ENCODE data around the gene CDHR3.

GRCh38 chr7:105943486-105943885 is 19.6 kb upstream of the CDHR3 start:
- TF ChIP-seq, protein P1, sequence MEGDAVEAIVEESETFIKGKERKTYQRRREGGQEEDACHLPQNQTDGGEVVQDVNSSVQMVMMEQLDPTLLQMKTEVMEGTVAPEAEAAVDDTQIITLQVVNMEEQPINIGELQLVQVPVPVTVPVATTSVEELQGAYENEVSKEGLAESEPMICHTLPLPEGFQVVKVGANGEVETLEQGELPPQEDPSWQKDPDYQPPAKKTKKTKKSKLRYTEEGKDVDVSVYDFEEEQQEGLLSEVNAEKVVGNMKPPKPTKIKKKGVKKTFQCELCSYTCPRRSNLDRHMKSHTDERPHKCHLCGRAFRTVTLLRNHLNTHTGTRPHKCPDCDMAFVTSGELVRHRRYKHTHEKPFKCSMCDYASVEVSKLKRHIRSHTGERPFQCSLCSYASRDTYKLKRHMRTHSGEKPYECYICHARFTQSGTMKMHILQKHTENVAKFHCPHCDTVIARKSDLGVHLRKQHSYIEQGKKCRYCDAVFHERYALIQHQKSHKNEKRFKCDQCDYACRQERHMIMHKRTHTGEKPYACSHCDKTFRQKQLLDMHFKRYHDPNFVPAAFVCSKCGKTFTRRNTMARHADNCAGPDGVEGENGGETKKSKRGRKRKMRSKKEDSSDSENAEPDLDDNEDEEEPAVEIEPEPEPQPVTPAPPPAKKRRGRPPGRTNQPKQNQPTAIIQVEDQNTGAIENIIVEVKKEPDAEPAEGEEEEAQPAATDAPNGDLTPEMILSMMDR (IDR thresholded peaks at IDR 0.05; ENCODE audit: low read length), result no peak
- TF ChIP-seq EZH2 (optimal IDR thresholded peaks at IDR 0.05; ENCODE audit: low read depth, low read length), result no peak
